ENCODE data around the gene BSN. TPM values are rescaled to one million over a fixed set of nuclear protein-coding genes. Genes with fewer than 3 reads are reported as not detected.

Gene BSN
- total RNA-seq, 1 donor from 2014 or later = 0.62 TPM

- DNase-seq (ENCODE audit: low spot score) = no peak
- no peak for ATAC-seq
- intact Hi-C loops (cut with DNase I) = loop anchor here (2.0 kb wide), 1 partner anchor 19 kb away; no protein-coding TSS in a partner anchor
These were observed 92.0 kb downstream of the BSN start for GRCh38 chr3:49646236-49646635.

- ATAC-seq (no peak), DNase-seq (ENCODE audit: low spot score) (no peak)
- intact Hi-C loops (cut with DNase I) = loop anchor here (2.0 kb wide), 1 partner anchor 21 kb away; no protein-coding TSS in a partner anchor
These were observed 93.5 kb downstream of the BSN start for GRCh38 chr3:49647741-49648140.

DNA sequence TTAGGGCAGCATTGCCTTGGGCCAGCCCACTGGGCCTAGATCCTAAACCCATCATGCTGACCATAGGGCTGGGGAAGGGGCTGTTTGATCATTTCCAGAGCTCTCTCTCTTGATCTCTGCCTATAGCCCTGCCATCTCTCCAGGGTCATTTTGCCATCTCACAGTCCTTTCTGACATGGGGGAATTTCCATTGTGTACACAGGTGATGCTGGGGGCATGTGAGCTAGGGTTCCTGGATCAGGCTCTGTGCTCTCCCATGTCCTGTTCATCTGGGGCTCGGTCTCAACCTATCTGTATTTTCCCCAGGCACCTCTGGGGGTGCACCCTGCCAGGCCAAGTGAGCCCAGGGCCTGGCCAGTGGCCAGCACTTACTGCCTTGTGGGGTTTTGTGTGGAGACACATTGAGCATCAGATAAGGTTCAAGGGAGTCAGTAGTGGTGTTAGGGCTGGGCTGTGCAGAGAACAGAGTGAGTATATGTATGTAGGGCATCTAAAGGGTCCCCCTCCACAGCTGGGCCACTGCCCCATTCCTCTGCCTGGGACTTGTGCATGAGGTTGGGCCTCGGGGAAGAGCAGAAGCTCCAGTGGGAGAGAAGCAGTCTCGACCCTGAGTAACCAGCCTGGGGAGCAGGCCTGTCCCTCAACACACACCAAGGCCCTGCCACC lies 94.2 kb downstream of the BSN start:
- intact Hi-C loops (cut with DNase I) = no loop called here
- DNase-seq (ENCODE audit: low spot score) (no peak), ATAC-seq (no peak)

GRCh38 chr3:49649576-49649975 lies 95.3 kb downstream of the BSN start:
- intact Hi-C loops (cut with DNase I) = no loop called here
- ATAC-seq (no peak), DNase-seq (ENCODE audit: low spot score) (no peak)

DNA sequence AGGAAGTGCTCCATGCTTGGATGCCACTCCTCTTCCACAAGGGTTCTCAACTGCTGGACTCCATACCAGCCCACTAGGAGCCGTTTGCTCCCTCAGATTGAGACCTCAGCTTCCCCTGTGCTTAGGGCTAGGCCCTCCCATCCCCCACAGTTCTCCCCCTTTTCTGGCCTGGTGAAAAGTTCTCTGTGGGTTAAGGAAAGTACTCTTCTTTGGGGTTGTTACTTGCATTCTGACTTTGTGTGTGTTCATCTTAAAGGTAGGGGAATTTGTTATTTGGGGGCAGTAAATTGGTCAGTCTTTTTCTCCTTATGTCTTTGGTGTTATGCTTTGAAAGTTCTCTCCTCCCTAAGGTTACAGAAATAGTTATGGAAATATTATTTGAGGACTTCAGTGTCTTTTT lies 95.9 kb downstream of the BSN start:
- intact Hi-C loops (cut with DNase I) = no loop called here
- no peak for DNase-seq (ENCODE audit: low spot score)
- ATAC-seq = no peak

DNA sequence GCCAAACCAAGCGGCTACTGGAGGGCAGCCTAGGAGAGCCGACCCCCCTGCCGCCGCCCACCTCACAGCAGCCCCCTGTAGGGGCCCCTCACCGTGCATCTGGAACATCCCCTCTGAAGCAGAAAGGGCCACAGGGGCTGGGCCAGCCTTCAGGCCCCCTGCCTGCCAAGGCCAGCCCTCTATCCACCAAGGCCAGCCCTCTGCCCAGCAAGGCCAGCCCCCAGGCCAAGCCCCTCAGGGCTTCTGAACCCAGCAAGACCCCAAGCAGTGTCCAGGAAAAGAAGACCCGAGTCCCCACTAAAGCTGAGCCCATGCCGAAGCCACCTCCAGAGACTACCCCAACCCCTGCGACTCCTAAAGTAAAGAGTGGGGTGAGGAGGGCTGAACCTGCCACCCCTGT lies 96.4 kb downstream of the BSN start:
- ATAC-seq = no peak
- intact Hi-C loops (cut with DNase I) = no loop called here

DNA sequence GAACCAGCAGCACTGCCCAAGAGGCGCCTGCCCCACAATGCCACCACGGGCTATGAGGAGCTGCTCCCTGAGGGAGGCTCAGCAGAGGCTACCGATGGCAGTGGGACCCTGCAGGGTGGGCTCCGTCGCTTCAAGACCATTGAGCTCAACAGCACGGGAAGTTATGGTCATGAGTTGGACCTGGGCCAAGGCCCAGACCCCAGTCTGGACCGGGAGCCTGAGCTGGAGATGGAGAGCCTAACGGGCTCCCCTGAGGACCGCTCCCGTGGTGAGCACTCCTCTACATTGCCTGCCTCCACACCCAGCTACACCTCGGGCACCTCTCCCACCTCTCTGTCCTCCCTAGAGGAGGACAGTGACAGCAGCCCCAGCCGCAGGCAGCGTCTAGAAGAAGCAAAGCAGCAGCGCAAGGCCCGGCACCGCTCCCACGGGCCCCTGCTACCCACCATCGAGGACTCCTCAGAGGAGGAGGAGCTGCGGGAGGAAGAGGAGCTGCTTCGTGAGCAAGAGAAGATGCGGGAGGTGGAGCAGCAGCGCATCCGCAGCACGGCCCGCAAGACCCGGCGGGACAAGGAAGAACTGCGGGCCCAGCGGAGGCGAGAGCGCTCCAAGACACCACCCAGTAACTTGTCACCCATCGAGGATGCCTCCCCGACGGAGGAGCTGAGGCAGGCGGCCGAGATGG lies 98.1 kb downstream of the BSN start:
- intact Hi-C loops (cut with DNase I) = no loop called here
- ATAC-seq (no peak), DNase-seq (ENCODE audit: low spot score) (no peak)

More for the DNA sequence above, 96.4 kb downstream of the BSN start:
- no peak for DNase-seq (ENCODE audit: low spot score)

DNA sequence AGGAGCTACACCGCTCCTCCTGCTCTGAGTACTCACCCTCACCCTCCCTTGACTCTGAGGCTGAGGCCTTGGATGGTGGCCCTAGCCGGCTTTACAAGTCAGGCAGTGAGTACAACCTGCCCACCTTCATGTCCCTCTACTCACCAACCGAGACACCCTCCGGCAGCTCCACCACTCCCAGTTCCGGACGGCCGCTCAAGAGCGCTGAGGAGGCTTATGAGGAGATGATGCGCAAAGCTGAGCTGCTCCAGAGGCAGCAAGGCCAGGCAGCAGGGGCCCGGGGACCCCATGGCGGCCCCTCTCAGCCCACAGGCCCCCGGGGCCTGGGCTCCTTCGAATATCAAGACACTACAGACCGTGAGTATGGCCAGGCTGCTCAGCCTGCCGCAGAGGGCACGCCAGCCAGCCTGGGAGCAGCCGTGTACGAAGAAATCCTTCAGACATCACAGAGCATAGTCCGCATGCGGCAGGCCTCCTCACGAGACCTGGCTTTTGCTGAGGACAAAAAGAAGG lies 98.7 kb downstream of the BSN start:
- DNase-seq (ENCODE audit: low spot score) (no peak), ATAC-seq (no peak)
- intact Hi-C loops (cut with DNase I) = no loop called here

- ATAC-seq (no peak), DNase-seq (ENCODE audit: low spot score) (no peak)
- intact Hi-C loops (cut with DNase I) = no loop called here
These were observed 99.3 kb downstream of the BSN start for GRCh38 chr3:49653621-49654020.

DNA sequence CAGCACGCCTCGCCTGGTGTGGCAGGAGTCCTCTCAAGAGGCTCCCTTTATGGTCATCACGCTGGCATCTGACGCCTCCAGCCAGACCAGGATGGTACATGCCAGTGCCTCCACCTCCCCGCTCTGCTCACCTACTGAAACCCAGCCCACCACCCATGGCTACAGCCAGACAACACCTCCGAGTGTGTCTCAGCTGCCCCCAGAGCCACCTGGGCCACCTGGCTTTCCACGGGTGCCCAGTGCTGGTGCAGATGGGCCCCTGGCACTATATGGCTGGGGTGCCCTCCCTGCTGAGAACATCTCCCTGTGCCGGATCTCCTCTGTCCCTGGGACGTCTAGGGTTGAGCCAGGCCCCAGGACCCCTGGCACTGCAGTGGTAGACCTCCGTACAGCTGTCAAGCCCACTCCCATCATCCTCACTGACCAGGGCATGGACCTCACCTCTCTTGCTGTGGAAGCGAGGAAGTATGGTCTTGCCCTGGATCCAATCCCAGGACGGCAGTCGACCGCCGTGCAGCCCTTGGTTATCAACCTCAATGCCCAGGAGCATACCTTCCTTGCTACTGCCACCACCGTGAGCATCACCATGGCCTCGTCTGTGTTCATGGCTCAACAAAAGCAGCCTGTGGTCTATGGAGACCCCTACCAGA lies 100.0 kb downstream of the BSN start:
- DNase-seq (ENCODE audit: low spot score) (no peak), ATAC-seq (no peak)
- intact Hi-C loops (cut with DNase I) = no loop called here

DNA sequence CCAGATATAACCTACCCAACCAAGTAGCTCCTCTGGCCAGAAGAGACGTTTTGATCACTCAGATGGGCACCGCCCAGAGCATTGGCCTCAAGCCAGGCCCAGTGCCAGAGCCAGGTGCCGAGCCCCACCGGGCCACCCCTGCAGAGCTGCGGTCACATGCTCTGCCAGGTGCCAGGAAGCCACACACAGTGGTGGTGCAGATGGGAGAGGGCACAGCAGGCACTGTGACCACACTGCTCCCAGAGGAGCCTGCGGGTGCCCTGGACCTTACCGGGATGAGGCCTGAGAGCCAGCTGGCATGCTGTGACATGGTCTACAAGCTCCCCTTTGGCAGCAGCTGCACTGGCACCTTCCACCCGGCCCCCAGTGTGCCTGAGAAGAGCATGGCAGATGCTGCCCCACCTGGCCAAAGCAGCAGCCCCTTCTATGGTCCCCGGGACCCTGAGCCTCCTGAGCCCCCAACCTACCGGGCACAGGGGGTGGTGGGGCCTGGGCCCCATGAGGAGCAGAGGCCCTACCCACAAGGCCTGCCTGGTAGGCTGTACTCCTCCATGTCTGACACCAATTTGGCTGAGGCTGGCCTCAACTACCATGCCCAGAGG lies 100.8 kb downstream of the BSN start:
- intact Hi-C loops (cut with DNase I) = no loop called here
- ATAC-seq (no peak), DNase-seq (ENCODE audit: low spot score) (no peak)

DNA sequence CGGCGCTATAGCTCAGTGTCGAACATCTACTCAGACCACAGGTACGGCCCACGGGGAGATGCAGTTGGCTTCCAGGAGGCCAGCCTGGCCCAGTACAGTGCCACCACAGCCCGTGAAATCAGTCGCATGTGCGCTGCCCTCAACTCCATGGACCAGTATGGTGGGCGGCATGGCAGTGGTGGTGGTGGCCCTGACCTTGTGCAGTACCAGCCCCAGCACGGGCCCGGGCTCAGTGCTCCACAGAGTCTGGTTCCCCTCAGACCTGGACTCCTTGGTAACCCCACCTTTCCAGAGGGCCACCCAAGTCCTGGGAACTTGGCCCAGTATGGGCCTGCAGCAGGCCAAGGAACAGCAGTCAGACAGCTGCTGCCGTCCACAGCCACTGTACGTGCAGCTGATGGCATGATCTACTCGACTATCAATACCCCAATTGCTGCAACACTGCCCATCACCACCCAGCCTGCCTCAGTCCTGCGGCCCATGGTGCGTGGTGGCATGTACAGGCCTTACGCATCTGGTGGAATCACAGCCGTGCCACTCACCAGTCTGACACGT lies 101.5 kb downstream of the BSN start:
- intact Hi-C loops (cut with DNase I) = no loop called here
- no peak for ATAC-seq
- no peak for DNase-seq (ENCODE audit: low spot score)

GRCh38 chr3:49656541-49657112 lies 102.3 kb downstream of the BSN start:
- DNase-seq (ENCODE audit: low spot score) (no peak), ATAC-seq (no peak)
- intact Hi-C loops (cut with DNase I) = no loop called here

GRCh38 chr3:49657208-49657915 lies 103.1 kb downstream of the BSN start:
- ATAC-seq = no peak
- intact Hi-C loops (cut with DNase I) = no loop called here
- no peak for DNase-seq (ENCODE audit: low spot score)

DNA sequence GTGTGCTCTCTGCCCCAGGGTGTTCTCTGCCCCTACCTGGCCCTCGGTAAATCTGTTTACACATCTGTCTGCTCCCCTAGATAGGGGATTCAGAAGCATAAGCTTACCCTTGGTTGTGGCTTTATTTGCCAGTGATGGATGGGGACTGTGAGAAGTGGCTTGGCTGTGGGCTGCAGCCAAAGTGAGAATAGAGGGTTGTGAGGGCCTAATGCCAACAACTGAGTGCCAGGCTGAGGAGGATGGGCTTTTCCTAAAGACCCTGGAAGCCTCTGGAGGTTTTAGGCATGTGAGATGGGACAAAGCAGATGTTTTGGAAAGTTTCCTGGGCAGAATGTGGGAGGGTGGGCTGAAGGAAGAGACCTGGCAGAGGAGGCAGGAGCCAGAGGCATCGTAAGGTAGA lies 104.4 kb downstream of the BSN start:
- DNase-seq (ENCODE audit: low spot score) (no peak), ATAC-seq (no peak)
- intact Hi-C loops (cut with DNase I) = no loop called here

GRCh38 chr3:49659756-49660155 lies 105.5 kb downstream of the BSN start:
- no peak for DNase-seq (ENCODE audit: low spot score)
- no peak for ATAC-seq
- intact Hi-C loops (cut with DNase I) = no loop called here

DNA sequence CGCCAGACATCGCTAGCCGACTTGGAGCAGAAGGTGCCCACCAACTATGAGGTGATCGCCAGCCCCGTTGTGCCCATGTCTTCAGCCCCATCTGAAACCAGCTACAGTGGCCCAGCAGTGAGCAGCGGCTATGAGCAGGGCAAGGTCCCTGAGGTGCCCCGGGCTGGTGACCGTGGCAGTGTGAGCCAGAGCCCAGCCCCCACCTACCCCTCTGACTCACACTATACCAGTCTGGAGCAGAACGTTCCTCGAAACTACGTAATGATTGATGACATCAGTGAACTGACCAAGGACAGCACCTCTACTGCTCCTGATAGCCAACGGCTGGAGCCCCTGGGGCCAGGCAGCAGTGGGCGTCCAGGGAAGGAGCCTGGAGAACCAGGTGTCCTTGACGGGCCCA lies 107.0 kb downstream of the BSN start:
- ATAC-seq (no peak), DNase-seq (ENCODE audit: low spot score) (no peak)
- intact Hi-C loops (cut with DNase I) = no loop called here

- ATAC-seq (no peak), DNase-seq (ENCODE audit: low spot score) (no peak)
- intact Hi-C loops (cut with DNase I) = no loop called here
These were observed 107.7 kb downstream of the BSN start for GRCh38 chr3:49662021-49662420.
